PFSK-1 (cell line): ENCODE measurements around the gene GRB10.

Source experiments
- FOXP2 ChIP-seq: optimal IDR thresholded peaks from 2 replicates; pipeline ENCODE3; 2011; ENCODE audit warnings: borderline replicate concordance, control low read depth, inconsistent platforms; ENCODE audit not compliant: insufficient read depth; ENCODE audit errors: extremely low read length, extremely low read depth
- POLR2AphosphoS5 ChIP-seq: IDR thresholded peaks from 2 replicates; pipeline ENCODE4 v1.6.1; 2012; ENCODE audit warnings: low read depth, mild to moderate bottlenecking, control low read depth, low read length, moderate library complexity
- SIN3A ChIP-seq: IDR thresholded peaks from 2 replicates; pipeline ENCODE4 v1.6.1; 2012; ENCODE audit warnings: mild to moderate bottlenecking, low read length, moderate library complexity, borderline replicate concordance; ENCODE audit not compliant: insufficient read depth
- TAF1 ChIP-seq: IDR thresholded peaks from 2 replicates; pipeline ENCODE4 v1.6.1; 2012; ENCODE audit warnings: low read length, control low read depth, borderline replicate concordance; ENCODE audit not compliant: insufficient read depth
- TF ChIP-seq, protein P1 (sequence below), 2 experiments: IDR thresholded peaks; 2 replicates each; pipeline versions ENCODE4 v1.6.1 to v1.8.0; 2011 to 2012; ENCODE audit warnings: low read depth in 2 of 2, low read length in 2 of 2, control low read depth in 1 of 2, inconsistent platforms in 1 of 2, mild to moderate bottlenecking in 1 of 2, moderate library complexity in 1 of 2; ENCODE audit not compliant: insufficient read depth in 1 of 2

Gene GRB10

DNA sequence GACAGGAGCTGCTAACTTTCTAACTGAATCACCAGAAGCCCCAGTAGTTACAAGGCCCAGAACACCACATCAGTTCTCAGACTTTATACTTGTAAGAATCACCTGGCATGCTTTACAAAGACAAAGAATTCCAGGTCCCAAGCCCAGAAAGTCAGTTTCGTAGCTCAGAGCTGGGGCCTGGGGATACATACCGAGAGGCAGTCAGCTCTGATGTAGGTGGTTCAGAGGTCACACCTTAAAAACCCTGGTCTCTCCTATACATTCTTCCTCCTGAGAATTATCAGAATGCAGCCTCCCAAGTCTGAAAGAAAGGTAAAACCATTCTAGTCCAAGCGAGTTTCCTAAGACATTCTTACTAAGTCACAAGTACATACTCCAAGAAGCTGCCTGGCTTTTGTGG, 2.3 kb downstream of the GRB10 start:
- TF ChIP-seq TAF1 (no peak), FOXP2 (no peak), POLR2AphosphoS5 (no peak), SIN3A (no peak)
- TF ChIP-seq, protein P1, sequence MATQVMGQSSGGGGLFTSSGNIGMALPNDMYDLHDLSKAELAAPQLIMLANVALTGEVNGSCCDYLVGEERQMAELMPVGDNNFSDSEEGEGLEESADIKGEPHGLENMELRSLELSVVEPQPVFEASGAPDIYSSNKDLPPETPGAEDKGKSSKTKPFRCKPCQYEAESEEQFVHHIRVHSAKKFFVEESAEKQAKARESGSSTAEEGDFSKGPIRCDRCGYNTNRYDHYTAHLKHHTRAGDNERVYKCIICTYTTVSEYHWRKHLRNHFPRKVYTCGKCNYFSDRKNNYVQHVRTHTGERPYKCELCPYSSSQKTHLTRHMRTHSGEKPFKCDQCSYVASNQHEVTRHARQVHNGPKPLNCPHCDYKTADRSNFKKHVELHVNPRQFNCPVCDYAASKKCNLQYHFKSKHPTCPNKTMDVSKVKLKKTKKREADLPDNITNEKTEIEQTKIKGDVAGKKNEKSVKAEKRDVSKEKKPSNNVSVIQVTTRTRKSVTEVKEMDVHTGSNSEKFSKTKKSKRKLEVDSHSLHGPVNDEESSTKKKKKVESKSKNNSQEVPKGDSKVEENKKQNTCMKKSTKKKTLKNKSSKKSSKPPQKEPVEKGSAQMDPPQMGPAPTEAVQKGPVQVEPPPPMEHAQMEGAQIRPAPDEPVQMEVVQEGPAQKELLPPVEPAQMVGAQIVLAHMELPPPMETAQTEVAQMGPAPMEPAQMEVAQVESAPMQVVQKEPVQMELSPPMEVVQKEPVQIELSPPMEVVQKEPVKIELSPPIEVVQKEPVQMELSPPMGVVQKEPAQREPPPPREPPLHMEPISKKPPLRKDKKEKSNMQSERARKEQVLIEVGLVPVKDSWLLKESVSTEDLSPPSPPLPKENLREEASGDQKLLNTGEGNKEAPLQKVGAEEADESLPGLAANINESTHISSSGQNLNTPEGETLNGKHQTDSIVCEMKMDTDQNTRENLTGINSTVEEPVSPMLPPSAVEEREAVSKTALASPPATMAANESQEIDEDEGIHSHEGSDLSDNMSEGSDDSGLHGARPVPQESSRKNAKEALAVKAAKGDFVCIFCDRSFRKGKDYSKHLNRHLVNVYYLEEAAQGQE (IDR thresholded peaks at IDR 0.05; ENCODE audit: insufficient read depth in 1 of 2, low read depth in 2 of 2, low read length in 2 of 2): no peak

DNA sequence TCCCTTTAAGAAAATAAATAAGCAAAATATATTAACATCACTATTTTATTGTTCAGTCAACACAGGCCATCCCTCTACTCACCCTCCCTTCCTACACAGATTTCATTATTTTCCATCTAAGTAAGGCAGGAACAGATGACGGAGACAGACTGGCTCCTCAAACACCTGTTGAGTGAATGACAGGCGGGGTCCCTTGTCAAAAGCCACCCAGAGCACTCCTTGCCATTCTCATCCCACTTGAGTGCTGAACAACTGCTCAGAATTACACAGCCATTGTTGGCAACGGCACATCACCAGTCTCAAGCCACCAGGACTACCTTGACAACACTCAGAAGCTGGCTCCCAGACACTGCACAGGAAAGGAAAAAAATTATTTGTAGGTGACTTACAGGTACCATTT, 3.3 kb downstream of the GRB10 start:
- TF ChIP-seq, protein P1 (IDR thresholded peaks at IDR 0.05; ENCODE audit: insufficient read depth in 1 of 2, low read depth in 2 of 2, low read length in 2 of 2): no peak
- TF ChIP-seq FOXP2: no peak
- no peak for TF ChIP-seq TAF1
- TF ChIP-seq POLR2AphosphoS5: no peak
- no peak for TF ChIP-seq SIN3A

DNA sequence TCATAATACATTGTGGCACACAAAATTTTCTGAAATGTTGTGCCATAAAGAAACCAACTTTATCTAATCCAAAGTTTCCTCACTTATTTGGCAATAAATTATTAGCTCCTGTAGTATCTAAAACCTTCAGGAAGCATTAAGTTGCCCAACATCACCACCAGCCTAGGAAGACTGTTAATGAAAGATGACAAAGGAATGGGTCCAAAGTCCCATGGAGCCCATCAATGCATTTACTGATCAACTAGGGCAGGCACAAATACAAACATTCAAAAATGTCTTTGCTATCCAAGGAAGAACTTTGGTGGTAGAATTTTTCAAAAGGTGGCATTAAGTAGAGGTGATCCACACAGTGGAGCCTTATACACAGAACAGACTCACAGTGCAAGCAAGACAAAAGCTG, 4.5 kb downstream of the GRB10 start:
- no peak for TF ChIP-seq SIN3A

DNA sequence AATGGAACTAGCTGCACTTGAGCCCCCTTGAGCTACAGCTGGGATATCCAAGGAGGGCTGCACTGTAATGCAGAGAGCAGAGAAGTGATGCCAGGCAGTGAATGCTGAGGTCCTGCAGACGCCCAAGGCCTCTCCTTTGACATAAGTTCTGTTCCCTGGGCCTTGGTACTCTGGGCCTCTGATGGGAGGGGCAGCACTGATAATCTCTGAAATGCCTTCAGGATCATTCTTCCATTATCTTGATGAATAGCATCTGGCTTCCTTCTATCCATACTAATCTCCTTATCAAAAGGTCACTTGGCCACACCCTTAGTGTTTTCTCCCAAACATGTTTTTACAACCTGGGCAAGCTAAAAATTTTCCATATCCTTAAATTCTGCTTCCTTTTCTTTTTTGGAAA, 6.9 kb downstream of the GRB10 start:
- TF ChIP-seq FOXP2 (no peak), SIN3A (no peak), TAF1 (no peak), POLR2AphosphoS5 (no peak)
- TF ChIP-seq, protein P1 (IDR thresholded peaks at IDR 0.05; ENCODE audit: insufficient read depth in 1 of 2, low read depth in 2 of 2, low read length in 2 of 2): no peak

DNA sequence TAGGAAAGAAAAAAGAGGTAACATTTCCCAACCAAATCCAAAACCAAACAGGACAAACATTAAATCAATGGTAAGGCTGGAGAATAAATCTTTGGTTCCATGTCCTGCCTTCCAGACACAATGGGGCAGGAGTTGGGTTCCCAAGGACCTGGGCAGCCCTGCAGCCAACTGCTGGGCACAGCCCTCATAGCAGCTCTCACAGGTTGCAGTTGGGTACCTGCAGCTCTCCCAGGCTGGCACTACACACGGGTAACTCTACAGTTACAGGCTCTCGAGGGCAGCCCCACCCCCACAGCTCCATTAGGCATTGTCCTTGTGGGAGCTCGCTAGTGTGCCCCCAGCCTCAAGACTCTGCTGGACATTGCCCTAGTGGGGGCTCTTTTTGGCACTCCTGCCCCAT, 7.5 kb downstream of the GRB10 start:
- TF ChIP-seq TAF1: no peak
- TF ChIP-seq FOXP2: no peak
- TF ChIP-seq POLR2AphosphoS5: no peak
- TF ChIP-seq, protein P1 (IDR thresholded peaks at IDR 0.05; ENCODE audit: insufficient read depth in 1 of 2, low read depth in 2 of 2, low read length in 2 of 2): no peak
- no peak for TF ChIP-seq SIN3A

DNA sequence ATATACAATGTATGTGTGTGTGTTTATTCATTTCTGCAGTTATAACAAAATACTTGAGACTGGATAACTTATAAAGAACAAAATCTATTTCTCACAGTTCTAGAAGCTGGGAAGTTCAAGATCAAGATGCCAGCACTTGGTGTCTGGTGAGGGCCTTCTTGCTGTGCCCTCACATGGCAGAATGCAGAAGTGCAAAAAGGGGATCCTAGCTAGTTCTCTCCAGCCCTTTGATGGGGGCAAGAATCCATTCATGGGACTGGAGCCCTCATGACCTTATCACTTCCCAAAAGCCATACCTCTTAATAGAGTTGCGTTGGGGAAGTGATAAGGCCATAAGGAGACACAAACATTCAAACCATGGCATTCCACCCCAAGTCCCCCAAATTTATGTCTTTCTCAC, 8.4 kb downstream of the GRB10 start:
- TF ChIP-seq POLR2AphosphoS5: no peak
- TF ChIP-seq SIN3A: no peak
- TF ChIP-seq, protein P1 (IDR thresholded peaks at IDR 0.05; ENCODE audit: insufficient read depth in 1 of 2, low read depth in 2 of 2, low read length in 2 of 2): no peak
- TF ChIP-seq FOXP2: no peak
- no peak for TF ChIP-seq TAF1
